Adipocyte (in vitro differentiated cells): ENCODE data around the gene OR6C2.
"Not testable (repeated sequence)": the region's sequence is repeated elsewhere in the genome, so short reads cannot be mapped to it uniquely, and the experiment has no call there.

Experiments
- DNase-seq: peaks from one replicate; pipeline ENCODE4 v3.0.0-alpha.2; 2015; ENCODE audit warnings: low read depth
- H3K27me3 ChIP-seq: replicated peaks from 2 replicates; pipeline ENCODE4 v1.7.0; 2013; ENCODE audit warnings: mild to moderate bottlenecking, low read length, moderate library complexity; ENCODE audit not compliant: control insufficient read depth, insufficient read depth
- H3K36me3 ChIP-seq: 2 replicates; pipeline ENCODE4 v1.7.0; 2013; ENCODE audit warnings: low read length, mild to moderate bottlenecking, moderate library complexity; ENCODE audit not compliant: control insufficient read depth, insufficient read depth, severe bottlenecking
- H3K4me1 ChIP-seq: 2 replicates; pipeline ENCODE4 v1.7.0; 2013; ENCODE audit warnings: mild to moderate bottlenecking, low read length, moderate library complexity; ENCODE audit not compliant: control insufficient read depth, insufficient read depth
- H3K4me3 ChIP-seq: 2 replicates; pipeline ENCODE4 v1.7.0; 2013; ENCODE audit warnings: mild to moderate bottlenecking, low read length, moderate library complexity
- H3K9ac ChIP-seq: 2 replicates; pipeline ENCODE4 v1.7.0; 2013; ENCODE audit warnings: mild to moderate bottlenecking, low read length, moderate library complexity
- H3K9me3 ChIP-seq: 2 replicates; pipeline ENCODE4 v1.7.0; 2013; ENCODE audit warnings: mild to moderate bottlenecking, low read length, moderate library complexity; ENCODE audit not compliant: control insufficient read depth

Gene OR6C2

DNA sequence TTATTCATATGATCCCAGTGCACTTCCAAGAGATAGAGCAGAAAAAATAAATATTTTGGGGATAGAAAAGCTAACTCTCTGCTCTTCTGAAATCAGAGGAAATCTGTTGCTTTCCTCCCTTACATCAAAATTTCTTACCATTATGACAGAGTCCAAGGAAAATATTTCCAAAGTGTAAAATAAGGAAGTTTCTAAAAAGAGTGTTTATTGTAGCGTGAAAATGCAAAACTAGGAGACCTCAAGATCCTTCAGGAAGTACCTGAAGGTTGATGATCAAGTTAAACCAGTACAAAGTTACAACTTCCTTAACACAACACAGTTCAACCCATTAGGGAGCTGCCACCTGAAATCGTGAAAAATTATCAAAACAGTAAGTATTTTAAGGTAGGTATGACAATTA is at the start of gene OR6C2:
TSS of gene OR6C2 (plus strand) at position 301 of the 400 bp plus-strand sequence. CDS start 8,138 bp downstream, outside the sequence.
- Histone ChIP-seq H3K9me3 (peaks cover 3% of the 10 kb centered on the region), H3K36me3 (no peaks in the 10 kb centered on the region), H3K27me3 (no peaks in the 10 kb centered on the region), H3K4me1 (no peaks in the 10 kb centered on the region), H3K4me3 (no peak within 1 kb of the TSS), H3K9ac (no peak within 1 kb of the TSS)
- no peak for DNase-seq

DNA sequence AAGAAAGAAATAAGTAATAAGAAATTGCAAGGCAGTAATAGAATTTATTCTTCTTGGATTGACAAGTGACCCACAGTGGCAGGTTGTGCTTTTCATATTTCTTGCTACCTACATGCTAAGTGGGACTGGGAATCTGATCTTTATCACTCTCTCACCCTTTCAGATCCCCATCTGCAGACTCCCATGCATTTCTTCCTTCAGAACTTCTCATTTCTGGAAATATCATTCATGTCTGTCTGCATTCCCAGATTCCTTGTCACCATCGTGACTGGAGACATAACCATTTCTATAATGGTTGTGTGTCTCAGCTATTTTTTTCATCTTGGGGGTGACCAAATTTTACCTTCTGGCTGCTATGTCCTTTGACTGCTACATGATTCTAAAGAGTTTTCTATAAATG is 47.5 kb upstream of the OR6C2 start:
- DNase-seq = no peak
- Histone ChIP-seq H3K36me3 (no peaks in the 10 kb centered on the region), H3K9me3 (no peaks in the 10 kb centered on the region), H3K27me3 (no peaks in the 10 kb centered on the region), H3K9ac (no peak overlapping the region), H3K4me3 (no peak overlapping the region), H3K4me1 (no peaks in the 10 kb centered on the region)

DNA sequence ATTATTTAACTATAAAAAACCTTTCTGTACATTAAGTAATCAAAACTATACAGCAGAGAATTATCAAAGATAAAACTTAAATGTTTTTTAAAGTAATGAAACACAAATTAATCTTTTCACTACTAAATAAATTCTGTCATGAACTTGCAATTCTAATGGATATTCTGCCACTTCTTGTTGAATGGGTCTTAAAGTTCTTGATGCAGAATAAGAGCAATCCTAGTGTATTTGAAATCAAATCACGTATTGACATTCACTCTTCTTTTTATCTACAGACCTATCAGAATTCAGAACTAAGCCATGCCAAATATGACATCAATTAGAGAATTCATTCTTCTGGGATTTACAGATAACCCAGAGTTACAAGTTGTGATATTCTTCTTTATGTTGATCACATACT is 43.6 kb upstream of the OR6C2 start, which contains the start of gene OR6C65:
TSS of gene OR6C65 (plus strand) at position 301 of the 400 bp plus-strand sequence. CDS start at position 301, 0 bp downstream.
- Histone ChIP-seq H3K36me3 (no peaks in the 10 kb centered on the region), H3K4me3 (no peak within 1 kb of the TSS), H3K27me3 (no peaks in the 10 kb centered on the region), H3K9me3 (peaks cover 2% of the 10 kb centered on the region), H3K9ac (no peak within 1 kb of the TSS), H3K4me1 (no peaks in the 10 kb centered on the region)
- no peak for DNase-seq

- peaks cover 14% of the 10 kb centered on the region for H3K9me3 ChIP-seq
- H3K4me3 ChIP-seq = no peak overlapping the region
- H3K4me1 ChIP-seq = no peaks in the 10 kb centered on the region
- no peaks in the 10 kb centered on the region for H3K36me3 ChIP-seq
- no peak overlapping the region for H3K9ac ChIP-seq
- DNase-seq = no peak
- H3K27me3 ChIP-seq = no peaks in the 10 kb centered on the region
Measured at GRCh38 chr12:55407866-55408265, 36.0 kb upstream of the OR6C2 start.

- H3K4me1 ChIP-seq, H3K27me3 ChIP-seq, H3K4me3 ChIP-seq, H3K36me3 ChIP-seq, H3K9ac ChIP-seq, DNase-seq: not testable (repeated sequence)
- H3K9me3 ChIP-seq = peaks cover 12% of the 10 kb centered on the region
Measured at GRCh38 chr12:55409133-55409532, 34.7 kb upstream of the OR6C2 start.

- not testable (repeated sequence) for H3K9ac ChIP-seq, H3K36me3 ChIP-seq, H3K4me3 ChIP-seq, H3K27me3 ChIP-seq, DNase-seq, H3K4me1 ChIP-seq
- H3K9me3 ChIP-seq = peaks cover 12% of the 10 kb centered on the region
Measured at GRCh38 chr12:55412138-55412537, 31.7 kb upstream of the OR6C2 start.

DNA sequence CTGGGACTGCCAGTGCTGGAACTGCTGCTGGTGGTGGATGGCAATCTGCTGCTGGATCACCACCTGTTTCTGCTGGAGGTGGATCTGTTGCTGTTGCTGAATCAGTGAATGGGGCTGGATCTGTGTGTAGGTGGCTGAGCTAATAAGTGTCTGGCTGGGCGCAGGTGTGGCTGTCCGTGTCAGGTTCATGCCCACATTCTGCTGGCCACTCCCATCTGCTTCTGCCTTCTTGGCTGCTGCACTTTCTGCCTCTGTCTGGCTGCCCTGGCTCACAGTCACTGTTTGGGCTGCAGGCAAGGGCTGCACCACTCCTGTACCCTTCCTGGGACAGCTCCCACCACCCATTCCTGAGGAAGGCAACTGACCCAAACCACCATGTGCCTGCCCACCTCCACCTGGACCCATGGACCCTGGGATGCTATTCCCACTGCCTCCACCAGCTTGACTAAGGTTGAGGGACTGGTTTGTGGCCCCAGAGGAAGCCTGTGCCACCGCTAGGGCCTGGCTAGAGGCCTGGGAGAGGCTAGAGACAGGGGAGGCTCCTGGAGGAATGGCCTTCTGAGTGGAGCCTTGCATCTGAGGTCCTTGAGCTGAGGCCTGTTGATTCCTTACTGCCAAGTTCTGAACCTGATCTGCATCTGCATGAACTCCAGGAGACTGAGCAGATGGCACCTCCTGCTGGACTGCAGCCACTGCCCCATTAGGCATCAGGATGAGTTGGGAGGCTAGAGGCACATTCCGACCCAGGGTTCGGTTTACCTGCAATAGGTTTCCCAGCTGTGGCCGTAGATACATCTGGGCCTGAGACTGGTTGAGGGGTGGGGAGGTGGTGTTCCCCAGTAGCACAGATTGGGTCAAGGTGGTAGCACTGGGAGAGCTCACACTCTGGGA is 30.1 kb upstream of the OR6C2 start:
- H3K4me1 ChIP-seq, DNase-seq, H3K9me3 ChIP-seq, H3K36me3 ChIP-seq, H3K9ac ChIP-seq, H3K27me3 ChIP-seq, H3K4me3 ChIP-seq: not testable (repeated sequence)

- DNase-seq, H3K9me3 ChIP-seq, H3K36me3 ChIP-seq, H3K4me1 ChIP-seq, H3K9ac ChIP-seq, H3K4me3 ChIP-seq, H3K27me3 ChIP-seq: not testable (repeated sequence)
Measured at GRCh38 chr12:55414396-55414823, 29.5 kb upstream of the OR6C2 start.

GRCh38 chr12:55414889-55415288 is 29.0 kb upstream of the OR6C2 start:
- not testable (repeated sequence) for H3K4me3 ChIP-seq, H3K9me3 ChIP-seq, H3K36me3 ChIP-seq, H3K9ac ChIP-seq, DNase-seq, H3K4me1 ChIP-seq, H3K27me3 ChIP-seq

- Histone ChIP-seq H3K27me3 (no peaks in the 10 kb centered on the region), H3K4me1 (no peaks in the 10 kb centered on the region), H3K36me3 (no peaks in the 10 kb centered on the region), H3K9me3 (no peaks in the 10 kb centered on the region), H3K4me3 (no peak overlapping the region), H3K9ac (no peak overlapping the region)
- no peak for DNase-seq
Measured at GRCh38 chr12:55416961-55417360, 26.9 kb upstream of the OR6C2 start.

- H3K9me3 ChIP-seq = no peaks in the 10 kb centered on the region
- no peaks in the 10 kb centered on the region for H3K27me3 ChIP-seq
- no peak overlapping the region for H3K9ac ChIP-seq
- DNase-seq = no peak
- H3K36me3 ChIP-seq = no peaks in the 10 kb centered on the region
- H3K4me1 ChIP-seq = no peaks in the 10 kb centered on the region
- no peak overlapping the region for H3K4me3 ChIP-seq
Measured at GRCh38 chr12:55420307-55420962, 23.4 kb upstream of the OR6C2 start.
